CD4-positive, alpha-beta T cell treated with Interleukin-21 for 1 hour (primary cell): ENCODE measurements around the gene SULT1C2.

ENCODE experiments used
- DNase-seq: peaks from one replicate; pipeline ENCODE4 v3.0.0-alpha.2; 2020

Gene SULT1C2

GRCh38 chr2:108297436-108298141, 8.9 kb downstream of the SULT1C2 start:
- DNase-seq: no peak

DNA sequence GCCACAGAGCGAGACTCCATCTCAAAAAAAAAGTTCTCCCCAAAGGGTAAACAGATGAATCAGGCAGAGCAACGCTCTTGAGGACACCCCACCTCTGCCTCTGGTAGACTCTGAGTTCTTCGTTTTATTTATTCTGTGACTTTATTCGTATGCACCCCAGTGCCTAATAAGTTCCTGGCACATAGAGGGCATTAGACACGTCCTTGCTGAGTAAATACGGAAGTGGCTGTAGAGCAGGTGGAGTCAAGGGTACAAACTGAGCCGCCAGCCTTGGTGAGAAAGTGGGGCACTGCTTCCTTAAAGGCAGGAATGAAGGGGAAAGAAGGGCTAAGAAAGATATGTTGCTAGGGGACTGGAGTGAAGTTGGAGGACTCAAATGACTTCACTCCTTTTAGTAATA, 12.9 kb downstream of the SULT1C2 start:
- no peak for DNase-seq

DNA sequence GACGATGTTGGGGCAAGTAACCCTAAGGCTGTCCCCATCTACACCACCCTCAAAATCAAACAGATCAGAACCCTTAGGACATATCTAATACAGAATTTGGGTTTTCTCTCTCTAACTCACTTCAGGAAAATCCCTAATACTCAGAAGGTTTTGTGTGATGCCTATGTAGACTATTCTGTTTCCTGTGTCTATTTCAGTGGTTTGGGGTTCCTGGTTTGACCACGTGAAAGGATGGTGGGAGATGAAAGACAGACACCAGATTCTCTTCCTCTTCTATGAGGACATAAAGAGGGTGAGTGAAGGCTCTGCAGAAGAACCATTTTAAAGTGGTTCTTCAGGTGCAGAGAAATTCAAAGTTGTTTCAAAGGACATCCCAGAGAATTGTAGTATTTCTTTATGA, 16.3 kb downstream of the SULT1C2 start:
- DNase-seq: no peak

- DNase-seq: no peak
Measured at GRCh38 chr2:108305901-108306300, 17.2 kb downstream of the SULT1C2 start.

DNA sequence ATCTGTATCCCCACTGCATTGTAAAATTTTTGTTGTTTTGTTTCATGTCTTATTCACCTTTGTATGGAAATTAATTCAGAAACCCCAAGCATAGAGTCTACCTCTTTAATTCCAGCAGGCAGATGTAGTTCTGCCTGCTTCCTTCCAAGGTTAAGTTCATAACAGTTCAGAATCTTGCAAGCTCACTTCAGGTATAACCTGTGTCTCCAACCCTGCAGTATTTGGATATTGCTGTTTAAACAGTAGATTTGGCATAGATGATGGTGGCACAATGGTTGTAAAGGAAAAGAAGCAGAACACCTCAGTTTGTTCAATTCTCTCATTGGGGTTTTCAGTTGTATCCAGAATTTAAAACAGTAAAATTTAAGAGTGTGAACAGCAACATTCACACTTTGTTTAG, 21.2 kb downstream of the SULT1C2 start:
- DNase-seq: no peak

DNA sequence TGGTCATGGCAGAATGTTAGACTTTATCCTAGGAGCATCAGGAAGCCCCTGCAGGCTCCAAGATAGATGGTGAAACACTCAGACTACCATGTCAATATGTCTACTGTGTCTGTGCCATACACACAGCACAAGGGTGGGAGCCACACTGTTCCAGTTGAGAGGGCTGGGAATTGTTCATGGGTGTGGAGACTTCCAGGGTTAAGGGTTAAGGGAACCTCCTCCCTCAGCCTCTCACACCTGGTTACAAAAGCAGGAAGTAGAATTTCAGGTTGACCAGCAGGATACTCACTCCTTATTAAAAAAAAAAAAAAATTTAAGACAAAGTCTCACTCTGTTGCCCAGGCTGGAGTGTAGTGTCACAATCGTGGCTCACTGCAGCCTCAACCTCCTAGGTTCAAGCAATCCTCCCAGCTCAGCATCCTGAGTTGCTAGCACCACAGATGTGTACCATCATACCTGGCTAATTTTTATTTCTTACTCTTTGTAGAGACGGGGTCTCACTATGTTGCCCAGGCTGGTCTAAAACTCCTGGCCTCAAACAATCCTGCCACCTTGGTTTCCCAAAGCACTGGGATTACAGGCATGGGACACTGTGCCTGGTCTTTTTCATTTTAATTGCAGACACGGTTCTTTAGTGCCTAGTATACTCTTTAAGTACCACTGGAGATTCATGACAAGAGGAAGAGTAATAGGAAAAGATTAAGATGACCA, 26.0 kb downstream of the SULT1C2 start:
- DNase-seq: no peak

DNA sequence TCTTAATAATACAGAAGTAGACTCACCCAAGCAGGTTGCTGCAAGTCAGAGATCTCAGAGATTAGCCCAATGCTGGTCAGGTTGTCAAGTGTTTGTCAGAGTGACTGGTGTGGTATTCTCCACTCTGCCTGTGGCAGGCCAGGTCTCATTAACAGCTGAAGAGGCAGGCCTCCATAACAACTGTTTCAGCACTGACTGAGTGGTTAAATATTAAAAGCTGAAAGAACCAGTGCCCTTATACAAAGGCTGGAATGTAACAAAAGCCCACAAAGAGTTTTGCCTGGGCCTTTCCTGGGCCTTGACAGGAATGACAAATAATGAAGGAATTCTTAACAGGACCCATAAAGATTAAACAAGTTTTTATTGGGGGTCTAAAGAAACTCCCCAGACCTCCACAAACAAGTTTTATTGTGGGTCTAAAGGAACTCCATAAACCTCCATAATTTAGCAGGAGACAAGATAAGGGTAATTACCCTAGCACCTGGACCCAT, 26.8 kb downstream of the SULT1C2 start:
- no peak for DNase-seq

DNA sequence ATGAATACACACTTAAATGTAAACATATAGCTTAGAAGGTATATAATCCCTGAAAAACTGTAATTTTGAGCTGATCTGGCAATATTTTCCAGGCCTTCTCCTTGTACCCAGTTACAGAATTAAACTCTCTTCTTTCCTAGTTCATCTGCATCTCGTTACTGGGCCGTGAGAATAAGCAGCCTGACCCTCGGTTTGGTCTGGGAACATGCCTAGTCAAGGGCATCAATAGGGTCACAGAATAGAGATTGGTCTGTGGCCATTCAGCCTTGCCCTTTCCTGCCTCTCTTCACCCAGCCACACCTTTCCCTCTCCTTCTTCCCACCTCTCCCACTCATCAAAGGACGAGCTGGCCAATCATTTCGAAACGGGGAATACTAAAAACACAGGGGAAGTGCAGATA, 27.3 kb downstream of the SULT1C2 start:
- no peak for DNase-seq

- no peak for DNase-seq
Measured at GRCh38 chr2:108316461-108317258, 28.0 kb downstream of the SULT1C2 start.

DNA sequence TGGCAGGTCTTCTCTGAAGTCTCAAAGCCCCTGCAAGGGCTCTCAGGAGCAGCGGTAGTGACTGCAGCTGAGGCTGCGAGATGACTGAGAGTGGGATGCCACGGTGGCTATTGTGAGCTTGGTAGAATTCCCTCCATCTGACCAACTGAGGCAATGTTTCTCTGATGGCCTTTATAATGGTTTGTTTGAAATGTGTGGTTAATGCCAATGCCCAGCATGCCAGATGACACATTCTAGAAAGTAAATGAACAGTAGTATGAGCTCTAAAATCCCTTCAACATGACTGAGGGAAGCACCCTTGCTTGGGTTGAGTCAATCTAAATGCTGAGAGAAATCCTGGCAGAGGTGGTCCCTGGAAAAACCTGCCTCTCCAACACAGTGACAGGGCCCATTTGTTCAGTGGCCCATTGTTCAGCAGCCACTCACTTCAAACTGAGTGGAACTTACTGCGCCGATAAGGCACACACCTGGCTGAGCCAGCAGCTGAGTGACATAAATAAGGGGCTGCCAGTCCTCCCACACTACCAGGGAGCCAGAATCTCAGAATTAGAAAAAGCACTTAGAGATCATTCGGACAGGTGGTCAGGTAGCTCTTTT, 31.7 kb downstream of the SULT1C2 start:
- DNase-seq: no peak

GRCh38 chr2:108323619-108324018, 34.9 kb downstream of the SULT1C2 start:
- no peak for DNase-seq

DNA sequence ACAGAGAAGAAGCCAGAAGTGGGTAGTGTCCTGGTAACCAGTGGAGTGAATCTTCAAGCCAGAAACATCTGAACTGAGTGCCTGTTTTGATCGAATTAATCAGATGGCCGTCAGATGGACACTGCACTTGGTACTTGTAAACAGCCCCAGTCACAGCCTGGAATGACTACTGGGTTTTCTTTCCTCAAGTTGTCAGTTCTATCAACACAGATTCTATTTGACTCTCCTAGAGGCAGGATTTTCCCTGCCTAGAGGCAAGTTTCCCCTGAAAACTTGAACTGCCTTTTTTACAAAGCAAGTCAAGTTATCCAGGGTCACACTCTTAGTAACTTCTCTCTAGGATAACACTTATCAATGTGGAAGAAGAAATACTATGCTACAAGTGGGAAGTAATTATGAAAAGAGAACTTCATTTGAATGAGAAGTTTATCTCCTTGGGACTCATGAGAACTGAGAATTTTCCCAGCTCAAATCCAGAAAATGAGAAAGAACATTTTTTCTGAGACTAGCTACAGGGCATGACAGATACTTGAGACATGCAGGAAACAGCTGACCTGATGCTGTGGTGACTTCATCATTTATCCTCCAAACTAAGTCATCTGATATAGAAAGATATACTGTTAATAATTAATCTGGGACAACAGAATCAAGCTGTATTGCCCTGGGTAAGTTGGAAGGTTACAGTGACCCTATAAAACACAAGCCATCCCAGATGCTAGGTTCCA, 36.0 kb downstream of the SULT1C2 start:
- DNase-seq: no peak

DNA sequence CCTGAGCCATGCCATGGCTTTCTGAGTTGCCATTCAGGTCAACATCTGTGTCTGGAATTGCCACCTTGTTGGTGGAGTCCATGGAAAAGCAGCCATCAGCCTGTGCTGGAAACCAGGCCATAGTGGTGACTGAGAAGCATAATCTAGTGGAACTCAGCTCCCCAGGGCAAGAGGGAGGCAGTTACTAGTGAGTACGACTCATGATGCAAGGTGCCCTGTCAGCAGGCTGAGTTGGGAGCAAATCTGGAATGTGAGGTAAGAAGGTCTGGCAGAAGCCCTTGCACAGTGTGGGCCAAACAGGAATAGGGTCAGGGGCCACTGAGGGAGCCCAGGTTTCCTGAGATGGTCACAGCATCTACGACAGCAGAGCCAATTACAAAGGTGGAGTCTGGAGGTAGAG, 37.1 kb downstream of the SULT1C2 start:
- DNase-seq: no peak

- no peak for DNase-seq
Measured at GRCh38 chr2:108329771-108330170, 41.1 kb downstream of the SULT1C2 start.

DNA sequence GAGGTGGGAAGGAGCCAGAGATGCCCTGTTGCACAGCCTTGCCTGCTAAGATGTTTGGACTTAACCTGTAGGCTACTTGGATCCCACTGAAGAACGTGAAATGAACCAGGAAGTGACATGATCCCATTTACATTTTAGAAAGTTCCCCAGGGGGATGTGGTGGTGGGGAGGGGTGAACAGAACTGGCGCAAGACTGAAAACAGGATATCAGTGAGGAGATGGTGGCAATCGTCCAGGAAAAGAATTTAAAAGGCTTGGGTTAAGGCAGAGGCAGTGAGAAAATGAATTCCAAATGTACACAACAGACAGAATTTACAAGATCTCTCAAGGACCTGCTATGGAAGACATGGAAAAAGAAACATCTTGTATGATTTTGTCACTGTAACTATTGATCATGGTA, 42.3 kb downstream of the SULT1C2 start:
- DNase-seq: no peak

- no peak for DNase-seq
Measured at GRCh38 chr2:108345951-108346350, 57.3 kb downstream of the SULT1C2 start.

DNA sequence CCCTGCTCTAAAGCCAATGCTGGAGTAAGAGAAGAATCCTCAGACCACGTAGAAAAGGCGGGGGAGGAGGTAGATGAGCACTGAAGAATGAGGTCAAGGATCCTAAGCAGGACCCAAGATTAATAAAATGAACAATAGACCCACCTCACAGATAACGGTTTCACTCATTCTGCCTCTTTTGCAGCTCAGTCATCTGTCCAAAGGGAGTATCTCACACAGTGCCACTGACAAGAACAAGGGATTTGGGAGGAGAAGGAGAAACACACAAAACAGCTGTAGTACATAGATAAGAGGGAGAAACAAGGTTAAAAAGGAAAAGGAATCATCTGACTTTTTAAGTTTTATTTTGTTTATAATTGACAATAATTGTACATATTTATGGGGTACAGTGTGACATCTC, 58.1 kb downstream of the SULT1C2 start:
- DNase-seq: no peak

DNA sequence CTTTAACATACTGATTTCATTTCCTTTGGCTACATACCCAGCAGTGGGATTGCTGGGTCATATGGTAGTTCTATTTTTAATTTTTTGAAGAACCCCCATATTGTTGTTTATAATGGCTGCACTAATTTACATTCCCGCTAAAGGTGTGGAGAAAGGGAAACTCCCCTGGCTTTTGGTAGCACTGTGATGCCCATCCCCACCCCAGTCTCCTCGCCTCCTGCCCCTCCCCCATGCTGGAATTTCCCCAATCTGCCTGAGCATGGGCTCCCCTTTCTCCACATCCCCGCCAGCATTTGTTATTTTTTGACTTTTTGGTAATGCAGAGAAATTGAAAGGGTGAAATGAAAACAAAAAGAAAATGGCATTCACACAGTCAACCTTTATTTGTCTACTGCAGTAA, 59.1 kb downstream of the SULT1C2 start:
- no peak for DNase-seq

DNA sequence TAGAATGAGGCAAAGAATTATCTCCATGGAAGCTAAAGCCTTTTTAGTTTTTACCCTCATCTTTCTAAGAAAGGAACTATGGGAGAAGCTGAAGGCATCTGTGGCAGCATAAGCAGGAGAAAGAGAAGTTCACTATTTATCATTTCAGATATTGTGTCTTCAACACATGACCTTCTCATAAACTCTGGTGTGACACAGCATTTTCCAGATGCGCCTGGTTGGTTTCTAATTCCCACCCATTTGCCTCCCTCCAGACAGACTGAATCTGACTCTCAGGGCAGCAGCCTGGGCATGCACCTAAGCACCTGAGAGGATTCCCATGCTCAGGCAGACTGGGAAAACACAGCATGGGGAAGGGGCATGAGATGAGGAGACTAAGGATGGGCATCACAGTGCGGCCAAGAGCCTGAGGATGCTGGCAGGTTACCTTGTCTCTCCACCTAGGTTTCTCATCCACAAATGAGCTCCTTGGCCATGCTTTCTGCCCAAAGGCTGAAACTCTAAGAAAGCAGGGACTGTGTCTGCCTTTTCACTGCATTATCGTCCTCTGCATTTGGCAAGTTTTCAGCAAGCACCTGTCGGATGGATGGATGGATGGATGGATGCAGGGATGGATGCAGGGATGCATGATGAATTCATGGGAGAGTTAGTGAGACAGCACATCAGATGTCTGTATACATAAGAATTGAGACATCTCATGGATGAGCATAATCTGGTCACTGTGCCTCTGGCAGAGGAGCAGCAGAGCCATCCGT, 60.3 kb downstream of the SULT1C2 start:
- no peak for DNase-seq

DNA sequence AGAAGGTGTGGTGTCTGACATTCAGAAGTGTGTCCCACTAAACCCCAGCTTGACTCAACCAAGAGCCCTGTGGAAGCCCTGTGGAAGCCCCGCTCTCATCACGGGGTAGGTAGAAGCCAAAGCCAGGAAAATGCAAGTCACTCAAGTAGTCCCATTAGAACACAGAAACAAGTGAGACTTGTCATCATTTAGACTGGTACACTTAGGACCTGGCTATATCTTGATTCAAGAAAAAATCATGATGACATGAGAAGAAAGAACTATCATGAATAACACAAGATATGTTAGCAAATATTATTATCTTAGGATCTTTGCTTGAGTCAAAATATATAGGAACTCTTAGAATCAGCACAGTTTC, 60.9 kb downstream of the SULT1C2 start:
- DNase-seq: no peak

GRCh38 chr2:108351889-108352288, 63.2 kb downstream of the SULT1C2 start:
- DNase-seq: no peak

- DNase-seq: no peak
Measured at GRCh38 chr2:108354136-108354535, 65.4 kb downstream of the SULT1C2 start.
